GM10847 (cell line): ENCODE results near the gene FJX1.

Source experiments
- POLR2A ChIP-seq: IDR thresholded peaks from 2 replicates; pipeline ENCODE4 v1.6.1; 2011; ENCODE audit not compliant: insufficient read length; ENCODE audit errors: extremely low read depth

FJX1 gene

GRCh38 chr11:35617687-35618496 lies at the start of gene FJX1:
TSS of gene FJX1 (plus strand) at chr11:35618460. CDS start at chr11:35618637, 177 bp downstream.
- TF ChIP-seq POLR2A, result no peak

- TF ChIP-seq POLR2A, result no peak
Measured at GRCh38 chr11:35571696-35572095, 46.6 kb upstream of the FJX1 start.

GRCh38 chr11:35579557-35580396 lies 38.5 kb upstream of the FJX1 start:
- no peak for TF ChIP-seq POLR2A

GRCh38 chr11:35580397-35580781 lies 37.9 kb upstream of the FJX1 start:
- TF ChIP-seq POLR2A, result no peak

- no peak for TF ChIP-seq POLR2A
Measured at GRCh38 chr11:35582033-35582432, 36.2 kb upstream of the FJX1 start.

GRCh38 chr11:35583126-35583525 lies 35.1 kb upstream of the FJX1 start:
- no peak for TF ChIP-seq POLR2A

- no peak for TF ChIP-seq POLR2A
Measured at GRCh38 chr11:35583843-35584242, 34.4 kb upstream of the FJX1 start.

GRCh38 chr11:35584321-35584720 lies 33.9 kb upstream of the FJX1 start:
- TF ChIP-seq POLR2A, result no peak

- TF ChIP-seq POLR2A, result no peak
Measured at GRCh38 chr11:35585416-35585815, 32.8 kb upstream of the FJX1 start.

GRCh38 chr11:35586222-35586621 lies 32.0 kb upstream of the FJX1 start:
- TF ChIP-seq POLR2A, result no peak

GRCh38 chr11:35587972-35588371 lies 30.3 kb upstream of the FJX1 start:
- TF ChIP-seq POLR2A, result no peak

GRCh38 chr11:35588627-35589026 lies 29.6 kb upstream of the FJX1 start:
- TF ChIP-seq POLR2A, result no peak

- TF ChIP-seq POLR2A, result no peak
Measured at GRCh38 chr11:35589281-35589680, 29.0 kb upstream of the FJX1 start.

GRCh38 chr11:35590412-35590811 lies 27.8 kb upstream of the FJX1 start:
- no peak for TF ChIP-seq POLR2A

- TF ChIP-seq POLR2A, result no peak
Measured at GRCh38 chr11:35593143-35593542, 25.1 kb upstream of the FJX1 start.

- TF ChIP-seq POLR2A, result no peak
Measured at GRCh38 chr11:35594680-35595079, 23.6 kb upstream of the FJX1 start.
